ENCODE results near the gene TDRD7. TPM values are rescaled to one million over a fixed set of nuclear protein-coding genes. Genes with fewer than 3 reads are reported as not detected.

TDRD7 gene
- total RNA-seq, 1 experiment from 2014 or later = 2.8 TPM

GRCh38 chr9:97384406-97385262 lies 27.3 kb upstream of the TDRD7 start:
- ATAC-seq (no peak), DNase-seq (ENCODE audit: low spot score) (no peak)
- Mint-ChIP-seq H3K27me3 (ENCODE audit: low read depth) (peaks cover 7% of the 10 kb centered on the region; the same call in 1 of the 2 replicates), H3K27ac (no peak overlapping the region), H3K4me3 (no peak overlapping the region), H3K9me3 (no peaks in the 10 kb centered on the region), H3K4me1 (peaks cover 24% of the 10 kb centered on the region), H3K36me3 (no peaks in the 10 kb centered on the region)
- CTCF ChIA-PET = interaction anchor here (0.6 to 3.1 kb wide), 2 partner anchors 9 to 28 kb away, joined by 3 to 16 read pairs; partner anchors contain the start of gene TDRD7
- peak; percentile 79 for TF ChIP-seq GABPB1 (CRISPR knock-in tag; IDR thresholded peaks at IDR 0.05)
- no peak for TF ChIP-seq MYBL2 (CRISPR knock-in tag; IDR thresholded peaks at IDR 0.05)
- POLR2A ChIA-PET = no interaction called here

GRCh38 chr9:97385626-97386264 lies 26.2 kb upstream of the TDRD7 start:
- Mint-ChIP-seq H3K36me3 (no peaks in the 10 kb centered on the region), H3K27me3 (ENCODE audit: low read depth) (peaks cover 9% of the 10 kb centered on the region), H3K4me3 (no peak overlapping the region), H3K27ac (no peak overlapping the region), H3K4me1 (peaks cover 24% of the 10 kb centered on the region), H3K9me3 (peaks cover 6% of the 10 kb centered on the region)
- ChIA-PET CTCF (interaction anchor here (0.8 to 3.1 kb wide), 10 partner anchors 10 to 529 kb away, joined by 3 to 21 read pairs (median 4); partner anchors contain the start of gene TDRD7), POLR2A (no interaction called here)
- DNase-seq (ENCODE audit: low spot score) (no peak), ATAC-seq (no peak)
- TF ChIP-seq SP1 (CRISPR knock-in tag; conservative IDR thresholded peaks at IDR 0.05) (no peak), USF1 (CRISPR knock-in tag; IDR thresholded peaks at IDR 0.05) (no peak), NFYB (CRISPR knock-in tag; conservative IDR thresholded peaks at IDR 0.05; ENCODE audit: low read depth) (no peak), MXD4 (CRISPR knock-in tag; IDR thresholded peaks at IDR 0.05; ENCODE audit: borderline replicate concordance) (no peak), ATF3 (CRISPR knock-in tag; conservative IDR thresholded peaks at IDR 0.05) (no peak), ZNF138 (CRISPR knock-in tag; conservative IDR thresholded peaks at IDR 0.05) (no peak)
- TF ChIP-seq, protein P1, sequence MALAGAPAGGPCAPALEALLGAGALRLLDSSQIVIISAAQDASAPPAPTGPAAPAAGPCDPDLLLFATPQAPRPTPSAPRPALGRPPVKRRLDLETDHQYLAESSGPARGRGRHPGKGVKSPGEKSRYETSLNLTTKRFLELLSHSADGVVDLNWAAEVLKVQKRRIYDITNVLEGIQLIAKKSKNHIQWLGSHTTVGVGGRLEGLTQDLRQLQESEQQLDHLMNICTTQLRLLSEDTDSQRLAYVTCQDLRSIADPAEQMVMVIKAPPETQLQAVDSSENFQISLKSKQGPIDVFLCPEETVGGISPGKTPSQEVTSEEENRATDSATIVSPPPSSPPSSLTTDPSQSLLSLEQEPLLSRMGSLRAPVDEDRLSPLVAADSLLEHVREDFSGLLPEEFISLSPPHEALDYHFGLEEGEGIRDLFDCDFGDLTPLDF (CRISPR knock-in tag; IDR thresholded peaks at IDR 0.05) = no peak

DNA sequence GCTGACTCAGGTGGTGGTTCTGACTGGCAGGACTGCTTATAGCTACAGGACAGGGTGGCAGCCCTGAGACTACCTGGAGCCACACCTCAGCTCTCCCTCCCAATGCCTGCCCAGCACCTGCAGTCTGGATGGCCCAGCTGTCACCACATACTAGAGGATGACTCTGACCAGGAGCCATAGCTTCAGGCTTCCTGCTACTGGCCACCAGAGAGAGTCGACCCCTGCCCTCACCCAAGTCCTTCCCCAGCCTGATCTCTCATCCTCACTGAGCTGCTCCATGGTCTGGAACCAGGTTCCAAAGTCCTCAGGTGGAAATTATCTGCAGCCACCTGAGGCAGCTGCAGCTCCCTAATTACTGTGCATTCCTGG lies 25.6 kb upstream of the TDRD7 start:
- ATAC-seq = no peak
- Mint-ChIP-seq H3K27me3 (ENCODE audit: low read depth) (peaks cover 11% of the 10 kb centered on the region), H3K27ac (no peak overlapping the region), H3K36me3 (no peaks in the 10 kb centered on the region; the same call in 1 of the 2 replicates), H3K4me1 (peaks cover 24% of the 10 kb centered on the region), H3K4me3 (no peak overlapping the region), H3K9me3 (peaks cover 11% of the 10 kb centered on the region)
- ChIA-PET POLR2A (no interaction called here), CTCF (interaction anchor here (0.6 to 3.1 kb wide), 16 partner anchors 10 to 529 kb away, joined by 3 to 21 read pairs (median 4); partner anchors contain the start of gene TDRD7)
- TF ChIP-seq JUN (CRISPR knock-in tag; IDR thresholded peaks at IDR 0.05) = no peak
- TF ChIP-seq ARID4B (CRISPR knock-in tag; IDR thresholded peaks at IDR 0.05; ENCODE audit: borderline replicate concordance) = no peak
- no peak for TF ChIP-seq USF2 (CRISPR knock-in tag; IDR thresholded peaks at IDR 0.05)
- no peak for TF ChIP-seq NFYB (CRISPR knock-in tag; conservative IDR thresholded peaks at IDR 0.05; ENCODE audit: low read depth)
- TF ChIP-seq KAT7 (CRISPR knock-in tag; IDR thresholded peaks at IDR 0.05; ENCODE audit: borderline replicate concordance) = no peak
- no peak for TF ChIP-seq SMAD3 (CRISPR knock-in tag; IDR thresholded peaks at IDR 0.05; ENCODE audit: borderline replicate concordance)
- no peak for TF ChIP-seq ZNF232 (CRISPR knock-in tag; IDR thresholded peaks at IDR 0.05)
- TF ChIP-seq, protein P2, sequence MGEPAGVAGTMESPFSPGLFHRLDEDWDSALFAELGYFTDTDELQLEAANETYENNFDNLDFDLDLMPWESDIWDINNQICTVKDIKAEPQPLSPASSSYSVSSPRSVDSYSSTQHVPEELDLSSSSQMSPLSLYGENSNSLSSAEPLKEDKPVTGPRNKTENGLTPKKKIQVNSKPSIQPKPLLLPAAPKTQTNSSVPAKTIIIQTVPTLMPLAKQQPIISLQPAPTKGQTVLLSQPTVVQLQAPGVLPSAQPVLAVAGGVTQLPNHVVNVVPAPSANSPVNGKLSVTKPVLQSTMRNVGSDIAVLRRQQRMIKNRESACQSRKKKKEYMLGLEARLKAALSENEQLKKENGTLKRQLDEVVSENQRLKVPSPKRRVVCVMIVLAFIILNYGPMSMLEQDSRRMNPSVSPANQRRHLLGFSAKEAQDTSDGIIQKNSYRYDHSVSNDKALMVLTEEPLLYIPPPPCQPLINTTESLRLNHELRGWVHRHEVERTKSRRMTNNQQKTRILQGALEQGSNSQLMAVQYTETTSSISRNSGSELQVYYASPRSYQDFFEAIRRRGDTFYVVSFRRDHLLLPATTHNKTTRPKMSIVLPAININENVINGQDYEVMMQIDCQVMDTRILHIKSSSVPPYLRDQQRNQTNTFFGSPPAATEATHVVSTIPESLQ (CRISPR knock-in tag; IDR thresholded peaks at IDR 0.05) = no peak
- no peak for TF ChIP-seq ELF4 (CRISPR knock-in tag; IDR thresholded peaks at IDR 0.05; ENCODE audit: low read depth)
- TF ChIP-seq, protein P3, sequence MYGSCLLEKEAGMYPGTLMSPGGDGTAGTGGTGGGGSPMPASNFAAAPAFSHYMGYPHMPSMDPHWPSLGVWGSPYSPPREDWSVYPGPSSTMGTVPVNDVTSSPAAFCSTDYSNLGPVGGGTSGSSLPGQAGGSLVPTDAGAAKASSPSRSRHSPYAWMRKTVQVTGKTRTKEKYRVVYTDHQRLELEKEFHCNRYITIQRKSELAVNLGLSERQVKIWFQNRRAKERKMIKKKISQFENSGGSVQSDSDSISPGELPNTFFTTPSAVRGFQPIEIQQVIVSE (CRISPR knock-in tag; IDR thresholded peaks at IDR 0.05; ENCODE audit: borderline replicate concordance) = no peak
- TF ChIP-seq TP53 (CRISPR knock-in tag; IDR thresholded peaks at IDR 0.05) = no peak
- no peak for DNase-seq (ENCODE audit: low spot score)

Data from WTC11 (cell line).